HG02798 (cell line): ENCODE measurements around the gene AP2A2.
"Not testable (repeated sequence)": the region's sequence is repeated elsewhere in the genome, so short reads cannot be mapped to it uniquely, and the experiment has no call there.

ENCODE experiments used
- ATAC-seq: cut with Tn5 transposase; IDR thresholded peaks from one replicate; pipeline ENCODE4 v1.9.1; 2021; ENCODE audit warnings: mild to moderate bottlenecking; ENCODE audit not compliant: unreplicated experiment, poor library complexity

AP2A2 gene

DNA sequence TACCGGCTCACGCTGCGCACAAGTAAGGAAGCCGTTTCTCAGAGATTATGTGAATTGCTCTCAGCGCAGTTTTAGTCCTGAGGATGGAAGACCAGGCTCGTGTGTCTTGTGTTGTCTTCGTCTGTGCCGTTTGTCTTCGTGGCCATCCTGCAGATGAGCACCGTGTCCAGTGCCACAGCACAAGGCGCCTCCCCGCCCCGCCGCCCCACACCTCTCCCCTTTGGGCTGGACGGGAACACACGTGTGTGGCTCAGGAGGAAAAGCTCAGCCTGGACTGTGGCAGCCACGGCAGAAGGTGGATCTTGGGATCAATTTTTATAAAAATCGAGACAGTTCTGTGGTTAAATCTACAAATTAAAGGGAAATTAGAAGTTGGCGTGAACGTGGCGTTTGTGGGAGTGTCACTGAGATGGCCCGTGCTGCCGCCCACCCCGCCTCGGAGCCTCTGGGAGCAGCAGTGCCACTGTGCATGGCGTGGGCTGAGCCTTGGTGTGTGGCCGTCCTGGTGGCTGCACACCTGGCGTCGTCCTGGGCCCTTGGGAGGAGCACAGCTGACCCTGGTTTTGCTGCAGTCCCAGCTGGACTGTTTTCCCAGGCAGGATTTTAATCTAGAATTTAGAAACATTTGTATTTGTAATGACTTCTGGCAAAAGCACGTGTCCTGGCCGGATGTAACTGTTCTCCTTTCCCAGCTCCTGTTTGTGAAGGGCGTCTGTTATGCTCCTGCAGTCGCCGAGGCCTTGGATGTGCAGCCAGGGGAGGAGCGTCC lies 85.1 kb downstream of the AP2A2 start:
- ATAC-seq, result no peak

DNA sequence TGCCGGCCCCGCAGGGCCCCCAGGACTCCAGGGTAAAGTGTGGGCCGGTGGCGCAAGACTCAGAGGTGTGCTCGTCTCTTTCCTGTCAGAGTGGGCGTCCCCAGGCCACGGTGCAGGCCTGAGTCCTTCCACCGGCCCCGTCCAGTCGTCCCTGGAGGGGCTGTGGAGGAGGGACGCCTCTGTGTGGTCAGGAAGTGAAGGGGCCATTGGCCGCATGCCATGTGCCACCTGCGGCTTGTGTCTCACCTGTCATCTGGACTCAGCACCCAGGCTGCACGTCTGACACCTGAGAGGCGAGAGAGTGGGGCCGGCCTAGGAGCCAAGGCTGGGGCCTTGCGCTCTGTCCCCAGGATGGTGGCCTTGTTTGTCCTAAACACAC lies 85.6 kb downstream of the AP2A2 start:
- ATAC-seq, result no peak

DNA sequence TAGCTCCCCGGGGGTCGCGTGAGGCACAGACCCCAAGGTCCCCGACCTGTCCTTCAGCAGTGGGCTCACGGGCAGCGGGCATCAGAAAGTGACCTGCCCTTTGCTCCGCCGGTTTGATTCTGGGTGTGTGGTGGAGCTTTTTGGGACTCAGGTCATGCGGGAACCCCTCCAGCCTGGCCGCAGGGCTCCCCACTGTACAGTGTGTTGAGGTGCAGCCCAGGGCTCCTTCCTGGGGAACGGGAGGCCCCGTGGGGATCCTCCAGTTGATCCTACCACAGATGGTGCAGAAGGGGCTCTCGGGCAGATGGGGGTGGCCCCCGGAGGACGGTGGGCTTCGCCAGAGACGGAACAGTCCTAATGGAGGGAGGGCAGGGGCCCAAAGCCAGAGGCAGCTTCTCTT lies 86.6 kb downstream of the AP2A2 start:
- ATAC-seq, result no peak

DNA sequence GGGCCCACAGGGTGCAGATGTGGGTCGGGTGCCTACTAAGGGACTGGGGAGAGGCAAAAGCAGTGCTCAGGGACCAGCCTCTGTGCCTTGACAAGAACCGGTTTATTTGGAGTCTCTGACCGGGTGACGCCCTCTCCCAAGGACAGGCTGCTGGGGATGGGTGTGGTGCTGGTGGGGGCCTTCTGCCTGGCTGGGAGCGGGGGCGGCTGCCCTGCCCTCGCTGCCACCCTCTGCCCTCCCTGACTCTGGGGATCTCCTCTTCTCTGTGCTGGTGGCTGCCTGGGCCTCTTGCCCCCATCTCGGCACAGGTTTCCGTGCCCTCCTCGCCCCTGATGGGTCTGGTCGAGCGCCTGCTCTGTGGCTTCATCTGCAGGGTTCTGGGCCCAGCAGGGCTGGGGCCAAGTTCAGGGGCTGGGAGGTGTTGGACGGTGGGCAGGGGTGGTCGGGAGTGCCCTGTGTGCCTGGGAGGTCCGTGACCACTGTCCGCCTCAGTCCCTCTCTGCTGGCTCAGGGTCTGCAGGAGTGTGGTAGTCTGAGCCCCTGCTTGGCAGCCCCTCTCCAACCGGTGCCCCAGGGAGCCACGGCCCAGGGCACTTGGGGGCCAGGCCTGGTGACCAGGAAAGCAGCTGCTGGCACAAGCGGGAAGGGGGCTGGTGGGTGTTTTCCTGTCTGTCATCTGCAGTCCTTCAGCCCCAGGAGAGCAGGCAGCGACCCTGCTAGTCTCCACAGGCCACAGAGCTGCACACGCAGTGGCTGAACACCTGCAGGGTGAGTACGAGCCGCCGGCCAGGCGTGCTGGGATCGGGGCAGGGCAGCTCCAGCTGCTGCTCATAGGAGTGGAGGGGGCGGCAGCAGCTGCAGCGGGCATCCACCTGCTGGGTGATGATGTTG lies 87.3 kb downstream of the AP2A2 start:
- ATAC-seq, result no peak

DNA sequence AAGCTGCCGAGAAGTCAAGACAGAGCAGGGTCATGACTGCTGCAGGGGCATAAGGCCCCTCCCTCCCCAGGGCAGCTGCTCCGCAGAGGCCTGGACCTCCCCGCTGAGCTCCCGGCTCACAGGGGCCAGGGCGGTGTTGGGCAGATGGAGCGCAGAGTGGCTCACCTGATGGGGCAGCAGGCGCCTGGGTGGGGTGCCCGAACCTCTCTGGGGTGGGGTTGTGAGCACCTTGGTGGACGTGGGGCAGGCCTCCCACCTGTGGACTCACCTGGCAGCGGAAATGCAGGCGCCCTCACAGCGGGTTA lies 87.9 kb downstream of the AP2A2 start:
- ATAC-seq, result no peak

DNA sequence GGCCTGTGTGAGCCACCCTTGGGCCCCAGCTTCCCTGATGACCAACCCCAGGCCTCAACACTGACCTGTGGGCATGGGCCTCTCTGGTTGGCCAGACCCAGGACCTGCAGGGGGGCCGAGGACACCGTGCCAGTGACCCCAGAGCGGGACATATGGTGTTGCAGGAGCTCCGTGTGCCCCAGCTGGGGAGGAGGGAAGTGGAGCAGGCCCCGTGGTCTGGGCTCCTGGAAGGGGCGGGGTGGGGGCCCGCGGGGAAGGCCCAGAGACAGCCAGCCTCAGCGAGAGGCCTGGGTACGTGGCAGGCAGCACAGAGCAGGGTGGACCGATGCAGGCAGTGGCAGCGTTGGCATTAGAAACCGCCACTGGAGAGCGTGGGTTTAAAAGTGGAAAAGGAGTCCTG lies 88.6 kb downstream of the AP2A2 start:
- ATAC-seq, result no peak

DNA sequence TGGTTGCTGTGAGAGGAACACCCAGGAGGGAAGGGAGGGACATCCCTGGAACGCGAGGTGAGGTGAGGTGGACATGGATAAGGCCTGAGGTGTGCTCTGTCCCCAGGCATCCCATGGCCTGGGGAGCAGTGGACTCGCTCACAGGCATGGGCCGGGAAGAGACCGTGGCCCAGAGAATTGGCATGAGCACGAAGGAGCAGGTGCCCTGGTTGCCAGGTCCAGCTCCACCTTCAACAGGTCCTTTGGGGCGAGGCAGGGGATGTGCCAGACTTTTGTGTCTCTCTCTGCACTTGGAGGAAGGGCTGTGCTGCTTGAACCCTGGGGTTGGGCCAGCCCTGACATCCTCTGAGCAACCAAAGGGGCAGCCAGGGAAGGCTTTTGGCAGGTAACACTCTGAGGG lies 89.4 kb downstream of the AP2A2 start:
- no peak for ATAC-seq

DNA sequence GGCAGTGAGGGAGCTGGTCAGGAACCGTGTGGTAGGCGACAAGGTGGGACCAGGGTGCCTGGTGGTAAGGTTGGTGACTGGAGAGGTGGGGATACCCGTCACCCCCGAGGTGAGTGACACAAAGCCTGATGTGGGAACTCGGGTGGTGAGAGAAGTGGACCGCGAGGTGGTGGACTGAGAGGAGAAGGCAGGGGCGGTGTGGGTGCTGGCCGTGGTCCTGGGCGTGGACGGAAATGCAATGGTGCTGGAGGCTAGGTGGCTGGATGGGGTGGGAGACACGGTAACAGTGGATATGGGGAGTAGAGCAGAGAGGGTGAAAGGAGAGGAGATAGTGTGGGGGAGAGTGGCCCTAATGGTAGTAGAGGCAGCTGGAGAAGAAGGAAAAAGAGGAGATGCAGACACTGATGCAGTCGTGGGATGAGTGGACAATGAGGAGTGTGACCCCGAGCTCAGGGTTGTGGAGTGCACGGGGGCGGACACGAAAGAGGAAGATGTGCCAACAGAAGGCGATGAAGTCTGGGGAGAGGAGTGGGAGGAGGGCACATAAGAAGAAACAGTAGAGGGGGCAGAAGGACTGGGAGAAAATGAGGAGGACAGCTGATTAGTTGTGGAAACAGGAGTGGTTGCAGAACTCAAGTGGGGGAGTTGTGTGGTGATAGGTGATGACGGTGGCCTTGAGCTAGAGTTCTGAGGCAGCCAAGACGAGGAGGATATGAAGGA lies 90.3 kb downstream of the AP2A2 start:
- no peak for ATAC-seq

DNA sequence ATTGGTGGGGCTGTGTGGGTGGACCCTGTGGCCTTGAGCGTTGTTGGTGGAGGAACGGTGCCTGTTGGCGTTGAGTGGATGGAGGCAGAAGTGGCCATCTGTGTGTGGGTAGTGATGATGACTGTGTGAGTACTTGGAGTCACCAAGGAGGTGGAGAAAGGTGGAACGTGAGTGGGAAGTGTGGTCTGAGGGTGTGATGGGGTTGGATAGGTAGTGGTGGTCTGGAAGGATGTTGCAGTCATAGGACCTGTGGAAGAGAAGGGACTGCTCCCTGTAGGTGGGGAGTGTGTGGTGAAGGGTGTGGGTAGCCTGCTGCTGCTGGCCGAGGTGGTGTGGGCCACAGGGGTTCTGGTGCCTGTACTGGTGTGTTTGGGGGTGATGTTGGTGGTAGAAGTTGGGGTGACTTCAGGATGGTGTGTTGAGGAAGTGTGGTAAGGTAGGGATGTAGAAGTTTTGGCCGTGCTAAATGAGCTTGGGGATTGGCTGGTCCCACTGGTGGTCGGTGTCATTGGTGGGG lies 91.0 kb downstream of the AP2A2 start:
- not testable (repeated sequence) for ATAC-seq

DNA sequence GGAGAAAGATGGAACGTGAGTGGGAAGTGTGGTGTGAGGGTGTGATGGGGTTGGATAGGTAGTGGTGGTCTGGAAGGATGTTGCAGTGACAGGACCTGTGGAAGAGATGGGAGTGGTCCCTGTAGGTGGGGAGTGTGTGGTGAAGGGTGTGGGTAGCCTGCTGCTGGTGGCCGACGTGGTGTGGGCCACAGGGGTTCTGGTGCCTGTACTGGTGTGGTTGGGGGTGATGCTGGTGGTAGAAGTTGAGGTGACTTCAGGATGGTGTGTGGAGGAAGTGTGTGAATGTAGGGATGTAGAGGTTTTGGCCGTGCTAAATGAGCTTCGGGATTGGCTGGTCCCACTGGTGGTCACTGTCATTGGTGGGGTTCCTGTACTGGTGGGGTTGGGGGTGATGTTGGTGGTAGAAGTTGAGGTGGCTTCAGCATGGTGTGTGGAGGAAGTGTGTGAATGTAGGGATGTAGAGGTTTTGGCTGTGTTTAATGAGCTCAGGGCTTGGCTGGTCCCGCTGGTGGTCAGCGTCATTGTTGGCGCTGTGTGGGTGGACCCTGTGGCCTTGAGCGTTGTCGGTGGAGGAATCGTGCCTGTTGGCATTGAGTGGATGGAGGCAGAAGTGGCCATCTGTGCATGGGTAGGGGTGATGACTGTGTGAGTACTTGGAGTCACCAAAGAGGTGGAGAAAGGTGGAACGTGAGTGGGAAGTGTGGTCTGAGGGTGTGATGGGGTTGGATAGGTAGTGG lies 91.8 kb downstream of the AP2A2 start:
- ATAC-seq, result no peak

DNA sequence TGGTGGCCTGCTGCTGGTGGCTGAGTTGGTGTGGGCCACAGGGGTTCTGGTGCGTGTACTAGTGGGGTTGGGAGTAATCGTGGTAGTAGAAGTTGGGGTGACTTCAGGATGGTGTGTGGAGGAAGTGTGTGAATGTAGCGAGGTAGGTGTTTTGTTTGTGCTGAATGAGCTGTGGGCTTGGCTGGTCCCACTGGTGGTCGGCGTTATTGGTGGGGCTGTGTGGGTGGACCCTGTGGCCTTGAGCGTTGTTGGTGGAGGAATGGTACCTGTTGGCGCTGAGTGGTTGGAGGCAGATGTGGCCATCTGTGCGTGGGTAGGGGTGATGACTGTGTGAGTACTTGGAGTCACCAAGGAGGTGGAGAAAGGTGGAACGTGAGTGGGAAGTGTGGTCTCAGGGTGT lies 92.4 kb downstream of the AP2A2 start:
- ATAC-seq, result no peak

DNA sequence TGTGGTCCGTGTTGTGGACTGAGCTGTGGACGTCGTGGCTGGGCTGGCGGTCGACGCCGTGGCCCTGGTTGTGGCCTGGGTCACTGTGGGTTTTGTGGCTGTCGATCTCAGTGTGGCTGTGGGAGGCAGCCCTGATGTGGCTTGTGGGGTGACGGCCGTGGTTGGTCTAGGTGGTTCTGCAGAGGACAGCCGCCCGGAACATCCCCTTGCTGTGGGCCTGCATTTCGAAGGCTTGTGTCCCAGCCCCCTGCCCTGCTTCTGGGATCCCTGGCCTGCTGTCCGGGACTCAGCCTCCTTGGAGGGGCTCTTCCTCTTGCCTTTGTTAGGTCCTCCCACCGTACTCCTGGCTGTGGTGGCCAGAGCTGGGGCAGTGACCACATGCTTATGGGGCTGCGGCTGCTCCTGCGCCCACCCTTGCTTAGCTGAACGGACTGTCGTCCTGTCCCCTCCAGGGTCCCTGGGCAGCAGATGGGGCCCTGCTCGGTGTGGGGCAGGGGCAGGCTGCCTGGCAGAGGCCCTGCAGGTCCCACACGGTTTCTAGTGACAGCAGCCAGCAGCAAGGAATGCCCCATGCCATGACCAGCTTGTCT lies 93.7 kb downstream of the AP2A2 start:
- no peak for ATAC-seq

DNA sequence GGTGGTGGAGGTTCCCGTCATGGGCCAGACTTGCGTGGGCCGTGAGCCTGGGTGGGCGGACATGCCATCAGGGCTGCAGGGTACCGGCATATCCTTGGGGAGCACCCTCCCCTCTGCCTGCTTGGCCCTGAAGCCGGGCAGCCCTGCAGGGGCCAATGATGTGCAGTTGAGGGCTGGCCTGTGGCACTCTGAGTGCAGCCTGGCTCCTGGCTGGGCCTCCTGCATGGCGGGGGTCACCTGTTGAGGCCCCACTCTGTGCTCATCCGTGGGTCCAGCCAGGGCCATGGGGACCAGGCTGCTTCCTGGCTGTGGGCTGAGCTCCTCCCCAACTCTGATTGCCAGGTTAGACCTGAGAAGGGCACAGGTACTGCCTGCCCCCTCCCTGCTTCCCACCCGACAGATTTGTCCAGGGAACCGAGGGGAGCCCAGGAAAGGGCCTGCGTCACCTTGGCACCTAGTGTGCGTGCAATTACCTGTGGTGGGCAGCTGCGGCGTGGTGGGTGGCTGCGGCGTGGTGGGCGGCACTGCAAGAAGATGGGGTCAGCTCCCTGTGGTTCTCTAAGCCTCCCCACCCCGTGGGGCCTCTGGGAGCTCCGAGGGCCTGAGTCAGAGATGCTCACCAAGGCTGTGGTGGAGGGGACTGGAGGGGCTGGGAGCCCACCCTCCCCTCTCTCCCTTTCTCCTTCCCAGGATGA lies 94.7 kb downstream of the AP2A2 start:
- no peak for ATAC-seq

DNA sequence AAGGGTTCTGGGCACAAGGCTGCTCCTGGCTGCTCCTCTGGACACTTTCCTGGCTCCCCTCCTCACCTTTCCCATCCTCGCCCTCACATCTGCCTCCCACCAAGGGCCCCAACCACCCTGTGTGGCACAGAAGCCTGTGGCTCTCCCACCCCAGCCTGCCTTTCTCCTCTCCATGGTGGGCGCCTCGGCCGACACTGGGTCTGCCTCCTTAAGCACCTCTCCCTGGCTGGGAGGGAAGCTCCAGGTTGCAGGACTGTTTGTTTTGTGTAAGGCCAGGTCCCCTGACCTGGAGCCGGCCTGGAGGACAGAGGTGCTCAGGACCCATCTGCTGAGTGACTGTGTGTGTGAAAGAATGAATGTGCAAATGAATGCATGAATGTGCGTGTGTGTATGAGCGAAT lies 96.7 kb downstream of the AP2A2 start:
- no peak for ATAC-seq

DNA sequence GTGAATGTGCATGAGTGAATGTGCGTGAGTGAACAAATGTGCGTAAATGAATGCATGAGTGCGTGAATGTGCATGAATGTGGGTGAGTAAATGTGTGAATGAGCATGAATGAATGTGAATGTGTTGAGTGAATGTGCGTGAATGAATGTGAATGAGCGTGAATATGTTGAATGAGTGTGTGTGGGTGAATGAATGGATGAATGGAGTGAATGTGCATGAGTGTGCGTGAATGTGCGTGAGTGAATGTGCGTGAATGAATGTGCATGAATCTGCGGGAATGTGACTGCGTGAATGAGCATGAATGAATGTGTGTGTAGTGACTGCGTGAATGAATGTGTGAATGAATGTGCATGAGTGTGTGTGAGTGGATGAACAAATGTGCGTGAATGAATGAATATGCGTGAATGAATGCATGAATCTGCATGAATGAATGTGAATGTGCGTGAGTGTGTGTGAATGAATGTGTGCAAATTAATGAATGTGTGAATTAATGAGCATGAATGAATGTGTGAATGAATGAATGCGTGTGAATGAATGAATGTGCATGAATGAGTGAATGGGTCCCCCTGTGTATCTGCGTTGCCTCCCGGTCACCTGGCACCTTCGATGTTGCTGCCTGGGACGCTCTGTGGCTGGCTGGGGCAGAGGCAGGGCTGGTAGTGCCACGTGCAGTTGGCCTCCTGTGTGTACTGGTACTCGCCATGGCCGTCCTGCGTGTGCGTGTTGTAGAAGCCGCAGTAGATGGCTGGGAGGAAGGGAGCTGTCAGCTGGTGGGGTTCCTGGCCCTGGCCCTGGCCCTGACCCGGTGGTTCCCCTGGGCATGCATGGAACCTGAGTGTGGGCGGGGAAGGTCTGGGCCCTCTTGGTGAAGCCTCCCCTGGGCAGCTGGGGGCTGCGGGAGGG lies 97.5 kb downstream of the AP2A2 start:
- ATAC-seq, result no peak

DNA sequence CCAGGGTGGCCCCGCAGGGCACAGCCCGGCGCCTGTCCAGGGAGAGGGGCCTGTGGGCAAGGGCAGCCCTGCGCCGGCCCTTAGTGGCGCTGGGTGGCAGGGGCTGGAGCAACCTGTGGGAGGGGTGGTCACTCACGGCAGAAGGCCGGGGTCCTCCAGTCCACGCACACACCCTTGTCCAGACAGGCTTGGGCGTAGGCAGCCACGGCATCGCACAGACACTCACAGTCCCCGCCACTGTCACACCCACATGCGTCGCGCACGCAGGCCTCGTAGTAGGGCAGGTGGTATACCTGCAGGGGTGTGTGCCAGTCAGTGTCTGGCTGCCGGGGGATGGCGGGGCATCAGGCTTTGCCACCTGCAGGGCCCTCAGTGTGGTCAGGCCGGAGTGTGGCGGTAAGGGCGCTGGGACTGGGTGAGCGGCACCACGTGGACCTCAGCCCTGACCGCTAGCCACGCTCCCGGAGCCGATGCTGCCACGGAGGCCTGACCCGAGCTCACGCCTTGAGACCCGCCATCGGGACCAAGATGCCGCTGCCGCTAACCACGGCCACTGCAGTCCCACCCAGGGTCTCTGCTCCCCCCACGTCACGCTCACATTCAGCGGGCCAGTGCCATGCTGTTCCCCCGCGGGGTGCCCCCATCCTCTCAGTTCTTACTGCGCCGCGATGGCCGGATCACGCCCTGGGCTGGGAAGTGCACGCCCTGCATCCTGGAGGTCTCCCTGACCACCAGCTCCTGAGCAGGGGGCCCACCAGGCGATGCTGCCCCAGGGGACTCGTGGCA lies 98.3 kb downstream of the AP2A2 start:
- ATAC-seq, result no peak

DNA sequence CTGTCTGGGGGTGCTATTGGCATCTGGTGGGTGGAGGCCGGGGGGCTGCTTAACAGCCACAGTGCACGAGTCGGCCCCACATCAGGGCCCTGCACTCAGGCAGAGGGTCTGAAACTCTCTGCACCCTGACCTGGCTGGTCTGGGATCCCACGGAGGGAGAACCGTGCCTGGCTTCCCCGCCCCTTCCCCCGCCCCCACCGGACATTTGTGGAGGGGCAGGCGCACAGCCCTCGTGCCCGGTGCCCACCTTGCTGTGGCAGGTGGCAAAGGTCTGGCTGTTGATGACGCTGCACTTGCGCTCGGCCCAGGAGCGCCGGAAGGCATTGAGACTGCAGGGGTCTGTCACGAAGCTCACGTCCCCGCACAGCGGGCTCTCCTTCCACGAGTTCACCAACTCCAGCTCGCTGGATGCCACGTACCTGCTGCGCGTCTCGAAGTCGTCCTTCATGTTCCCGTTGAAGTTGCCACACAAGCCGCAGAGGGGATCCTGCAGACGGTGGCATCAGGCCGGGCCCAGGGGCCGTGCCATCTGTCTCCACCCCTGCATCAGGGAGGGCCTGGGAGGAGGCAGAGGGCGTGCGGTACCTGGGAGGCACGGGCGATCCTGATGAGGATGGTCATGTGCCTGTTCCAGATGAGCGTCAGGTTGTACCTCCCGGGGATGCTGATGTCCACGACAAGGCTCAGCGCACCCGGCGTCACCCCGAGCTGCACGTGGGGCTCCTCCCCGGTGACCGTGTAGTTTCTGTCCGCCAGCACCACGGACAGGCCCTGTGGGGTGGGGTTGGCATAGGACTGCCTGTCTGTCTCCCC lies 99.1 kb downstream of the AP2A2 start:
- no peak for ATAC-seq
